ENCODE measurements around the gene PCTP. TPM values are rescaled to one million over a fixed set of nuclear protein-coding genes. Genes with fewer than 3 reads are reported as not detected.
A peak's percentile ranks its signal among the peaks of the same experiment; 100 is the strongest.

PCTP gene
- total and polyA plus RNA-seq, 4 experiments from 2014 or later, result 2.3 to 4.7 (median 3.0) TPM

DNA sequence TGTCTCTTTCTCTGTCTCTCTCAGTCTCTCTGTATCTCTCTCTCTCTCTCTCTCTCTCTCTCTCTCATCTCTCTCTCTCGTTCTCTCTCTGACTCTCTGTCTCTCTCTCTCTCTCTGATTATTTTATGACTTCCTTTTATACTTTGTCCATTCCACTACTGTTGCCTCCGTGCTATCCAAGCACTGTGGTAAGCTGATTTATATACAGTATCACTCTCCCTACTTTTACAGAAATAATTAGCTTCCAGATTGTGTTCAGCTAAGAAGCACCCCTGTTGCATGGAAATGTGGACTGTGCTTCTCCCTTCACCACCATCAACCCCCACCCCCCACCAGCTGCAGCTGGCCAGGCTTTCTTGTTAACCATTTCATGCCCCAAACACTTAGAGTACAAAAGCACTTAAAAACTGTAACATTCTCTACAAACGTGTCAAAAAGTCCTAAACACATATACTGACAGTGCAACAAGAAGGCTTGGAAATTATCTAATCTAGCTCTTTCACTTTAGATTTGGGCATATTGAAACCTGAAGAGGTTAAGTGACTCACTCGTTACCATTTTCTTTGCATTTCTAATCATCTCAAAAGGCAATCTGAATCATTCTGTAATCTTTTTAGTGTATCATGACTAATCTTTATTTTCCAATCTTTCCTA, 16.6 kb upstream of the PCTP start:
- DNase-seq, result no peak
- H3K36me3 Mint-ChIP-seq, result no peaks in the 10 kb centered on the region
- H3K4me1 ChIP-seq (ENCODE audit: insufficient read depth, low read length), result no peaks in the 10 kb centered on the region
- H3K9me3 Mint-ChIP-seq, result no peaks in the 10 kb centered on the region
- no peak overlapping the region for H3K4me3 ChIP-seq (ENCODE audit: low read length in 2 of 2)
- H3K36me3 ChIP-seq (ENCODE audit: insufficient read depth, low read length), result no peaks in the 10 kb centered on the region
- no peaks in the 10 kb centered on the region for H3K4me1 Mint-ChIP-seq
- intact Hi-C loops (cut with micrococcal nuclease), result no loop called here
- no peak overlapping the region for H3K27ac Mint-ChIP-seq
- H3K4me3 Mint-ChIP-seq, result no peak overlapping the region
- peaks cover 12 to 16% of the 10 kb centered on the region in 2 donors for H3K27me3 Mint-ChIP-seq
- ChIA-PET CTCF (ENCODE audit: partially characterized antibody) (interaction anchor here (1.2 to 3.1 kb wide), 5 partner anchors 13 to 315 kb away, joined by 3 to 23 read pairs (median 16); partner anchors contain the start of gene TMEM100), POLR2A (ENCODE audit: partially characterized antibody) (no interaction called here)
- no peaks in the 10 kb centered on the region for H3K27me3 ChIP-seq (ENCODE audit: insufficient read depth, low read length)
- no peak overlapping the region for H3K27ac ChIP-seq (ENCODE audit: low read depth, low read length)
- H3K9me3 ChIP-seq (ENCODE audit: control insufficient read depth in 1 of 2, low read length in 2 of 2), result no peaks in the 10 kb centered on the region

DNA sequence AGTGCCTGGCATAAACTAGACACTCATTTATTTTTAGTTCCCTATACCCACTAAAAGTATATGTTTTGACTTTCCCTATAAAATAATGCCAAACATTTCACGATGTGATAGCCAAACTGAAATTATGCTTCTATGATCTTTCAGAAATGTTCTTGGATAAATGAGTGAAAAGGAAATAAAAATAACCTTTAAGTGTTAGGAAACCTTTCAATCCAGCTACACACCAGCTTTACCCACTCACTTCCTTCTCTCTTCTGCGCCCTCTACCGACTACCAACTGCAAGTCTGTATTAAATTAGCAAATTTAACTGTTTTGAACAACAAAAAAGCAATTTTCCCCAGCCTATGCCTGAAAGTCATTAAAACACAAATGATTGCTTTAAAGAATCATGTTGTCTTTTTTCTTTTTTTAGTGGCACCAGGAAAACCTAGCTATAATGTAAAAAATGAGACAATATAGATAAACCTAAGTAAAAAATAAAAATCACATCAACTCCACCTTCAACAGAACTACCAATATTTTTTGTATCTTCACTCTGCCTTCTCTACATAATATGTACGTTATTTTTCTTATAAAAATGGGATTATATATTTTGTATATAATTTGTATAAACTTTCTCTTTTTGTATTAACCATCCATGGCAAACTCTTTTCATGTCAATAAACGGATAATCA, 15.0 kb upstream of the PCTP start:
- no peaks in the 10 kb centered on the region for H3K4me1 Mint-ChIP-seq
- H3K4me3 Mint-ChIP-seq, result no peak overlapping the region
- intact Hi-C loops (cut with micrococcal nuclease), result loop anchor here (2.0 kb wide), 1 partner anchor 15 kb away; the partner anchor contains the start of gene PCTP
- H3K36me3 ChIP-seq (ENCODE audit: insufficient read depth, low read length), result no peaks in the 10 kb centered on the region
- H3K9me3 ChIP-seq (ENCODE audit: control insufficient read depth in 1 of 2, low read length in 2 of 2), result no peaks in the 10 kb centered on the region
- ChIA-PET CTCF (ENCODE audit: partially characterized antibody) (interaction anchor here (0.9 to 3.1 kb wide), 10 partner anchors 12 to 209 kb away, joined by 3 to 23 read pairs (median 5); partner anchors contain the start of genes PCTP and TMEM100), POLR2A (ENCODE audit: partially characterized antibody) (no interaction called here)
- H3K4me3 ChIP-seq (ENCODE audit: low read length in 2 of 2), result no peak overlapping the region
- no peaks in the 10 kb centered on the region for H3K36me3 Mint-ChIP-seq
- H3K27ac ChIP-seq (ENCODE audit: low read depth, low read length), result no peak overlapping the region
- peaks cover 11 to 19% of the 10 kb centered on the region in 2 donors for H3K27me3 Mint-ChIP-seq
- H3K4me1 ChIP-seq (ENCODE audit: insufficient read depth, low read length), result no peaks in the 10 kb centered on the region
- peak overlapping the region in 1 of 7 donors; percentile 11 for H3K27ac Mint-ChIP-seq
- H3K27me3 ChIP-seq (ENCODE audit: insufficient read depth, low read length), result no peaks in the 10 kb centered on the region
- peak; percentile 17 to 38 (median 25) for DNase-seq
- H3K9me3 Mint-ChIP-seq, result no peaks in the 10 kb centered on the region

GRCh38 chr17:55737976-55738501, 12.8 kb upstream of the PCTP start:
- ChIA-PET POLR2A (ENCODE audit: partially characterized antibody) (no interaction called here), CTCF (ENCODE audit: partially characterized antibody) (interaction anchor here (1.0 to 1.3 kb wide), 3 partner anchors 13 to 224 kb away, joined by 3 read pairs; partner anchors contain the start of gene PCTP)
- no peak overlapping the region for H3K4me3 ChIP-seq (ENCODE audit: low read length in 2 of 2)
- no peaks in the 10 kb centered on the region for H3K4me1 ChIP-seq (ENCODE audit: insufficient read depth, low read length)
- H3K4me3 Mint-ChIP-seq, result no peak overlapping the region
- H3K36me3 ChIP-seq (ENCODE audit: insufficient read depth, low read length), result no peaks in the 10 kb centered on the region
- no peaks in the 10 kb centered on the region for H3K9me3 Mint-ChIP-seq
- intact Hi-C loops (cut with micrococcal nuclease), result loop anchor here (2.0 kb wide), 1 partner anchor 13 kb away; the partner anchor contains the start of gene PCTP
- no peaks in the 10 kb centered on the region for H3K4me1 Mint-ChIP-seq
- H3K27ac ChIP-seq (ENCODE audit: low read depth, low read length), result no peak overlapping the region
- H3K27me3 Mint-ChIP-seq, result peaks cover 11 to 14% of the 10 kb centered on the region in 2 donors
- no peak for DNase-seq
- no peaks in the 10 kb centered on the region for H3K36me3 Mint-ChIP-seq
- no peaks in the 10 kb centered on the region for H3K9me3 ChIP-seq (ENCODE audit: control insufficient read depth in 1 of 2, low read length in 2 of 2)
- no peaks in the 10 kb centered on the region for H3K27me3 ChIP-seq (ENCODE audit: insufficient read depth, low read length)
- no peak overlapping the region for H3K27ac Mint-ChIP-seq

DNA sequence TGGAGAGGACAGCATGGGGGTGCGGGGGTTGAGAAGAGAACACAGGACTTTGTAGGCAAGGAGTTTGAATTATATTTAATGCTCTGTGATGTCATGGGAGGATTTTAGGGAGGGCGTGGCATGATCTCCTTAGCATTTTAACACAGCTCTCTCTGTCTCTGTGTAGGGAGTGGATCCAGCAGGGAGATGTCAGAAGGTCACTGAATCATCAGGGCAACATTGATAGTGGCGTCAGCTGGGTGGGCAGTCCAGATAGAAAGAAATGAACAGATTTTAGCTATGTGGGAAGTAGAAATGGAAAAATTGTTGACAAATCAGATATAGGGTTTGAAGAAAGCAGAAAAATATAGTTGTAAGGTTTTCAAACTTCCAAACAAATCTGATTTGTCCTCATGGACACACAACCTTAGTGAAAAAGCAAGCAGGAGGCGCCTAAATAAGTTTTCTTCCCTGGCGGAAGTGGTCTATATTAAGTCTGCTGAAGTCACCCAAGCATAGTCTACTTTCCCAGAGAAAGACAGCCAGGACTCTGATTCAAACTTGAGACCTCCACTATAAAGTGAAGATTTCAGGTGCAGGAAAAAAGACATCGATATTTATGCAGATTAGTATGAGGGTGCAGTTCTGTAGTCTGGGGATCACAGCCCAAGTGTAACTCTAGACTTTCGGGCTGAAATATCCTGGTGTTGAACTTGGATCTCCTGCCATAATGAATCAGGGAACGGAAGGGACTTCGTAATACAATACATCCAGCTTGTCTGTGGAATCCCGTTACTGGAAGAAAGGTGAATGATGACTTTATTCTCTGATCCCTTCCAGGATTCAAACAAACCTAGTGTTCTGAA, 10.1 kb upstream of the PCTP start:
- H3K4me1 Mint-ChIP-seq, result no peaks in the 10 kb centered on the region
- POLR2A ChIA-PET (ENCODE audit: partially characterized antibody), result no interaction called here
- no peaks in the 10 kb centered on the region for H3K9me3 Mint-ChIP-seq
- H3K36me3 ChIP-seq (ENCODE audit: insufficient read depth, low read length), result no peaks in the 10 kb centered on the region
- H3K36me3 Mint-ChIP-seq, result no peaks in the 10 kb centered on the region
- DNase-seq, result no peak
- CTCF ChIA-PET (ENCODE audit: partially characterized antibody), result no interaction called here
- H3K4me3 Mint-ChIP-seq, result no peak overlapping the region
- no peaks in the 10 kb centered on the region for H3K9me3 ChIP-seq (ENCODE audit: control insufficient read depth in 1 of 2, low read length in 2 of 2)
- H3K4me1 ChIP-seq (ENCODE audit: insufficient read depth, low read length), result no peaks in the 10 kb centered on the region
- H3K27ac Mint-ChIP-seq, result no peak overlapping the region
- peaks cover 5 to 18% of the 10 kb centered on the region in 2 donors for H3K27me3 Mint-ChIP-seq
- intact Hi-C loops (cut with micrococcal nuclease), result no loop called here
- H3K27me3 ChIP-seq (ENCODE audit: insufficient read depth, low read length), result no peaks in the 10 kb centered on the region
- no peak overlapping the region for H3K27ac ChIP-seq (ENCODE audit: low read depth, low read length)
- H3K4me3 ChIP-seq (ENCODE audit: low read length in 2 of 2), result no peak overlapping the region

GRCh38 chr17:55741356-55741700, 9.5 kb upstream of the PCTP start:
- ChIA-PET POLR2A (ENCODE audit: partially characterized antibody) (no interaction called here), CTCF (ENCODE audit: partially characterized antibody) (no interaction called here)
- Histone ChIP-seq H3K9me3 (ENCODE audit: control insufficient read depth in 1 of 2, low read length in 2 of 2) (no peaks in the 10 kb centered on the region), H3K36me3 (ENCODE audit: insufficient read depth, low read length) (no peaks in the 10 kb centered on the region), H3K4me3 (ENCODE audit: low read length in 2 of 2) (no peak overlapping the region), H3K4me1 (ENCODE audit: insufficient read depth, low read length) (no peaks in the 10 kb centered on the region), H3K27me3 (ENCODE audit: insufficient read depth, low read length) (no peaks in the 10 kb centered on the region), H3K27ac (ENCODE audit: low read depth, low read length) (no peak overlapping the region)
- Mint-ChIP-seq H3K27me3 (peaks cover 5 to 21% of the 10 kb centered on the region in 2 donors), H3K4me1 (no peaks in the 10 kb centered on the region), H3K4me3 (no peak overlapping the region), H3K27ac (no peak overlapping the region), H3K36me3 (no peaks in the 10 kb centered on the region), H3K9me3 (no peaks in the 10 kb centered on the region)
- intact Hi-C loops (cut with micrococcal nuclease), result no loop called here
- DNase-seq, result no peak

DNA sequence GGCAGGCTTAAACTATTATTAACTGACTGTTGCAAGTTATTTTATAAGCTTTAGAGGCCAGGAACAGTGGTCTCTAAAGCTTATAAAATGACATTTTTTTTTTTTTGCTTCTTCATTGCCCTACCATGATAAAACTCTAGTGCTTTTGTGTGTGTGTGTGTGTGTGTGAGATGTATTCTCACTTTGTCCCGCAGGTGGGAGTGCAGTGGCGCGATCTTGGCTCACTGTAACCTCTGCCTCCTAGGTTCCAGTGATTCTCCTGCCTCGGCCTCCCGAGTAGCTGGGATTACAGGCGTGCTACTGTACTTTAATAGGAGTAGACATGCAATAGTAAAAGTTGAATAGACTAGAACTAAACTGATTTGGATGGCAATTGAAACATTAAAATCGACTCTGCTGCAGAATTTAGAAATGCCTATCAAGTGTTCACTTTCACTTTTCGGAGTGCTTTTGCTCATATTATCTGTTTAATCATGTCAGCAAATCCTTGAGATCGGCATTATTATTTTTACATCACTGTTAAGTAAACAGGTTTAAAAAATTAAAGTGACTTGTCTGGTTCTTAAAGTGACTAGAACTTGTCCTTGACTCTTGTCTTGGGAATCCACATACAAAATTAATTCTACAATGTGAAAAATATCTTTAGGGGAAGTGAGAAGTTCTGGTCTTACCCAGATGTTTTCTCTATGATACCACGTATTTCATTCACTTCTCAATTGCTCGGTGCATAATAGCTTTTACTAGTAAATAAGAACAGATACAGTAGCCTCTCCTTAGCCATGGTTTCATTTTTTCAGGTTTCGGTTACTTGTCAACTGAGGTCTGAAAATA, 8.4 kb upstream of the PCTP start:
- CTCF ChIA-PET (ENCODE audit: partially characterized antibody), result interaction anchor here (1.2 kb wide), 1 partner anchor 9 kb away, joined by 5 read pairs; the partner anchor contains the start of gene PCTP

More for the DNA sequence above, 8.4 kb upstream of the PCTP start:
- Mint-ChIP-seq H3K4me1 (no peaks in the 10 kb centered on the region), H3K27me3 (peaks cover 14 to 26% of the 10 kb centered on the region in 2 donors), H3K4me3 (no peak overlapping the region), H3K36me3 (no peaks in the 10 kb centered on the region), H3K9me3 (no peaks in the 10 kb centered on the region), H3K27ac (no peak overlapping the region)
- H3K4me3 ChIP-seq (ENCODE audit: low read length in 2 of 2), result no peak overlapping the region
- H3K27ac ChIP-seq (ENCODE audit: low read depth, low read length), result no peak overlapping the region
- POLR2A ChIA-PET (ENCODE audit: partially characterized antibody), result no interaction called here
- no peaks in the 10 kb centered on the region for H3K9me3 ChIP-seq (ENCODE audit: control insufficient read depth in 1 of 2, low read length in 2 of 2)
- no peaks in the 10 kb centered on the region for H3K4me1 ChIP-seq (ENCODE audit: insufficient read depth, low read length)
- H3K27me3 ChIP-seq (ENCODE audit: insufficient read depth, low read length), result no peaks in the 10 kb centered on the region
- intact Hi-C loops (cut with micrococcal nuclease), result no loop called here
- DNase-seq, result no peak
- H3K36me3 ChIP-seq (ENCODE audit: insufficient read depth, low read length), result no peaks in the 10 kb centered on the region

All from CD4-positive, alpha-beta memory T cell (primary cell).